Psoas muscle (tissue), 8 donors: Measurements from ENCODE around the gene TAS1R3. TPM values are rescaled to one million over a fixed set of nuclear protein-coding genes. Genes with fewer than 3 reads are reported as not detected.

Experiments
- ATAC-seq, 4 donors: fragments of 200-7000 bp; cut with Tn5 transposase; one replicate each; pipeline ENCODE4 v1.9.1; 2020; ENCODE audit warnings: moderate library complexity in 3 of 4, mild to moderate bottlenecking in 2 of 4
- DNase-seq, 2 donors: peaks; one replicate each; pipeline ENCODE4 v3.0.0-alpha.2; 2020
- H3K27ac ChIP-seq: fragments of 200-600 bp; one replicate; pipeline ENCODE4 v1.8.0; 2022
- H3K27me3 ChIP-seq, 3 donors: fragments of 200-600 bp in 1 of 3; one replicate each; pipeline versions ENCODE4 v1.6.1 to v1.8.0; 2013 to 2022; ENCODE audit warnings: low read length in 2 of 3, mild to moderate bottlenecking in 2 of 3, moderate library complexity in 1 of 3; ENCODE audit not compliant: insufficient read depth in 3 of 3
- H3K36me3 ChIP-seq, 2 donors: fragments of 200-600 bp in 1 of 2; one replicate each; pipeline versions ENCODE4 v1.6.1 to v1.8.0; 2013 to 2022; ENCODE audit warnings: low read depth in 1 of 2, mild to moderate bottlenecking in 1 of 2, moderate library complexity in 1 of 2; ENCODE audit not compliant: insufficient read depth in 1 of 2
- H3K4me1 ChIP-seq: fragments of 200-600 bp; one replicate; pipeline ENCODE4 v1.8.0; 2022
- H3K4me3 ChIP-seq: fragments of 200-600 bp; one replicate; pipeline ENCODE4 v1.8.0; 2022; ENCODE audit warnings: mild to moderate bottlenecking
- H3K9me3 ChIP-seq: fragments of 200-600 bp; one replicate; pipeline ENCODE4 v1.8.0; 2022
- CTCF ChIP-seq: fragments of 200-600 bp; IDR thresholded peaks from one replicate; pipeline ENCODE4 v1.8.0; 2022; ENCODE audit warnings: antibody characterized with exemption
- WGBS, 3 donors: extraction: QIAGEN DNeasy Blood & Tissue Kit; methylation state at CpG; one replicate each; pipeline versions ENCODE4 v1.1.6 to v1.1.7; 2013; 5-methylcytosine and 5-hydroxymethylcytosine counted together
- intact Hi-C, 2 donors: fragments of 100-400 bp; cut with DNase I; formaldehyde crosslinking; loops; one replicate each; pipeline versions ENCODE4 v1.11.0 to v1.14.2; 2022
- polyA plus RNA-seq, 3 donors: library from polyadenylated mRNA; stranded (reverse); fragments of 200-250 nt; gene quantifications; one replicate each; pipeline ENCODE4 v1.2.3, GENCODE V29; 2013
- total RNA-seq, 4 donors: library from RNA; stranded (reverse); fragmentation: NEBNext Ultra II Directional in 2 of 4; extraction: Animal tissue kit (Norgen Biotek cat#: 25700) in 2 of 4; gene quantifications; one replicate each; pipeline versions ENCODE4 v1.2.1 to v1.2.4, GENCODE V29; 2021 to 2023
- donor health status: healthy with polysubstance abuse.
- donor health status: DM: no; HTN: no; CAD: no; lungs with moderate emphysema.
- donor health status: Bipolar disorder and iron deficiency.
- donor health status: healthy.
- donor health status: DM: yes; HTN: yes; CAD: no.
- donor health status: DM: no; HTN: no; CAD: no.
- donor health status: DM: no; HTN: no; CAD: no.
- donor health status: DM: yes; HTN: yes; CAD: no.

Gene TAS1R3
- total and polyA plus RNA-seq, 7 donors: 0.06 to 0.25 (median 0.09) TPM; not detected in 1

DNA sequence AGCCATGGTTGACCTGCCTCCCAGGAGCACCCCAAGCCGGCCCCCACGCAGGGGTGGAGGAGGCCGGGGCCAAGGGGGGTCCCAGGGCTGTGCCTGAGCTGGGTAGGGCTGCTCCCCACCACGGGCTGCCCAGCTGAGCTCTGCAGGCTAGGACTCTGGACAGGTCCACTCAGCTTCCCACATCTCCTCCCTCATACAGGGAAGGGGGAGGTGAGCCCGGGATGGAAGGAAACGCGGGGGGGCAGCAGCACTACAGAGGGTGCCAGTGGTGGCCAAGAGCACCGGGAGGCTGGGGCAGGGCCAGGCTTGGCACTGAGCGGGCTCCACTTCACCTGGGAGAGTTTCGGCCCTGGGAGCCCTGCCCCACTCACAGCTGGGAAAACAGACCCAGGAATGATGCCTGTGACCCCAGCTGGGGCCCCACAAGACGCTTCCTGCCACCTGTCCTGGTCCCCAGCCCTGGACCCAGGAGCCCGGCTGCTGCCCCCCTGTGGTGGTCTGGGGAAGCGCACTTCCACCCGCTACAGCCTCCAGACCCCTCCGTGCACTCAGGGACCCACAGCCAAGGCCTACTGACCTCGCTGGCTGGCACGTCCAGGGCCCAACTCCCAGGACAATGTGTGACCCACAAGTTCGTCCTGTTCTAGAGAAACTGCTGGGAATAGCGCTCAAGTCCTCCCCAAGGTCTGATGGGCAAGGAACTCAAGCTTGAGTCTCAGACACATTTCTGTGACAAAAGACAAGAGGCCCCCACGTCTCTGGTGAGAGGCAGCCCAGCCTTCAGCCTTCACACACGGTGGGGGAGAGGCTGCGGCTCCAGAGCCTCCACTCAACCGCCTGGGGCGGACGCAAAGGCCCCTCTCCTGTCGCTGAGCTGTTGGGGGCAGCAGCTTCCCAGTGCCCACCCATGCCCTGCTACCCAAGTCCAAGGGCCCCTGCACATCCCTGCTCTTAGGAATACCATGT lies 40.9 kb downstream of the TAS1R3 start:
- H3K9me3 ChIP-seq: no peaks in the 10 kb centered on the region
- H3K4me1 ChIP-seq: peaks cover 32% of the 10 kb centered on the region
- peak overlapping the region; percentile 56 for H3K27ac ChIP-seq
- H3K27me3 ChIP-seq: no peaks in the 10 kb centered on the region
- peaks cover 0 to 12% of the 10 kb centered on the region in 2 donors for H3K36me3 ChIP-seq
- peak; percentile 92 for TF ChIP-seq CTCF
- peak; percentile 35 to 54 (median 43) for ATAC-seq
- 21 to 33% (median 25%) methylated on average over 24 to 26 of the region's 26 CpGs for WGBS, 3 donors
- intact Hi-C loops: loop anchor here in 1 of 2 donors (2.0 kb wide), 1 partner anchor 23 kb away; the partner anchor contains the start of gene DVL1
- peak; percentile 74 to 85 for DNase-seq
- no peak overlapping the region for H3K4me3 ChIP-seq

GRCh38 chr1:1373051-1373814 lies 42.2 kb downstream of the TAS1R3 start:
- DNase-seq: peak in 1 of 2 donors; percentile 66

GRCh38 chr1:1373815-1374588 lies 42.9 kb downstream of the TAS1R3 start:
- Histone ChIP-seq H3K36me3 (peaks cover 0 to 12% of the 10 kb centered on the region in 2 donors), H3K4me1 (peaks cover 32% of the 10 kb centered on the region), H3K9me3 (no peaks in the 10 kb centered on the region), H3K27ac (peak overlapping the region; percentile 90), H3K4me3 (peak overlapping the region; percentile 87), H3K27me3 (no peaks in the 10 kb centered on the region)
- DNase-seq (peak in 1 of 2 donors; percentile 59), ATAC-seq (no peak)
- no peak for TF ChIP-seq CTCF
- 47 to 48% (median 47%) methylated on average over 48 to 52 of the region's 52 CpGs for WGBS, 3 donors
- intact Hi-C loops: loop anchor here in 1 of 2 donors (2.0 kb wide), 2 partner anchors 25 kb away; partner anchors contain the start of genes CCNL2 and DVL1

More at GRCh38 chr1:1373051-1373814, 42.2 kb downstream of the TAS1R3 start:
- no peak for TF ChIP-seq CTCF
- Histone ChIP-seq H3K4me3 (peak overlapping the region; percentile 87), H3K4me1 (peaks cover 32% of the 10 kb centered on the region), H3K9me3 (no peaks in the 10 kb centered on the region), H3K27ac (peak overlapping the region; percentile 30), H3K36me3 (peaks cover 0 to 12% of the 10 kb centered on the region in 2 donors), H3K27me3 (no peaks in the 10 kb centered on the region)
- intact Hi-C loops: loop anchor here in 1 of 2 donors (2.0 kb wide), 1 partner anchor 24 kb away; the partner anchor contains the start of gene DVL1
- 71 to 82% (median 79%) methylated on average over 26 of the region's 26 CpGs for WGBS, 3 donors
- no peak for ATAC-seq

DNA sequence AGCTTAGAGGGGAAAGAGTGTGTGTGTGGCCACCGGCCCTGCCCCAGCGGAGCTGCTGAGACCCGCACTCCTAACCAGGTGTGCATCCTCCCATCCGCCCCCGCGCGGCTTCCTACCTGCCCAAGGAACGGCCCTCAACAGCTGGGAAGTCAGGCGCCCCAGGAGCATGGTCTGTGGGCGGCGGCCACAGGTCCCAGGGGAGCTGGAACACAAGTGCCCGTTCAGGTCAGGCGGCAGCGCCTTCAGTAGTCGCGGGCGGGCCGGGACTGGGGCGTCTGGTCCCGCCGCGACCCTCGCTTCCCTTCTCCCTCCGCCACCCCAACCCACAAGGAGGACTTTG lies 43.5 kb downstream of the TAS1R3 start:
- Histone ChIP-seq H3K4me1 (peaks cover 32% of the 10 kb centered on the region), H3K9me3 (no peaks in the 10 kb centered on the region), H3K36me3 (peaks cover 0 to 12% of the 10 kb centered on the region in 2 donors), H3K27ac (peak overlapping the region; percentile 90), H3K27me3 (no peaks in the 10 kb centered on the region), H3K4me3 (peak overlapping the region; percentile 87)
- ATAC-seq (peak; percentile 0 to 11 (median 6)), DNase-seq (peak; percentile 50 to 69)
- TF ChIP-seq CTCF: no peak
- WGBS, 3 donors: 0 to 1% (median 1%) methylated on average over 12 to 24 of the region's 24 CpGs
- intact Hi-C loops: loop anchor here in 1 of 2 donors (2.0 kb wide), 1 partner anchor 24 kb away; the partner anchor contains the start of gene CCNL2
